Erythroblast (primary cell): ENCODE measurements around the gene COL16A1.

Experiments
- GATA1 ChIP-seq: IDR thresholded peaks from 2 replicates; pipeline ENCODE4 v1.6.1; 2011; ENCODE audit warnings: low read depth, mild to moderate bottlenecking, control low read depth, low read length, moderate library complexity
- POLR2A ChIP-seq: IDR thresholded peaks from 2 replicates; pipeline ENCODE4 v1.6.1; 2011; ENCODE audit warnings: mild to moderate bottlenecking, low read length

DNA sequence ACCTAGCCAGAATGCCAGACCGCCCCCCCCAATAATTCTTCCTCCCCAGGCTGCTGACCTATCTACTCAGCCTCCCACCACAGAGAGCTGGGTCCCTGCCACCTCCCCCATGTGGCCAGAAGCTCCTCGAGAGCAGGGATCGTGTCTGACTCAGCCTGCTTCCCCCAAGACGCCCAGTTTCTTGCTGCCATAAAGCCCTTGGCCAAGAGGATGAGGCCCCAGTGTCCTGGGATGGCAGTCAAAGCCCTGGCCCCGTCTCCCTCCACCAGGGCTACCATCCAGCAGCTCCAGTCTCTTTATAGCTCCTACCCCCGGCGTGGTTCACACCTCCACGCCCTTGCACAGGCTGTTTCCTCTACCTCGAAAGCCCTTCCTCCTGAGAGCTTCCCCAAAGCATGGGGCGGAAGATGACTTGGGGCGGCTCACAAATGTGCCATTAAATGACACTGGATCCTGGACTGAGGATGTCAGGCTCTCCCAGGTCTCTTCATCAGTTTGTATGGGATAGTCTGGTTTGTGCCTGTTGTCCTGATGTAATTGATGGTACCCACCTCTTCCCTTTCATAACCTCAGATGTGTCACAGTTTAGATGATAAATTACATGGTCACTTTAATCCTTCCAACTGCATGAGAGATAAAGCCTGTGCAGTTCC, 47.2 kb upstream of the COL16A1 start:
- no peak for TF ChIP-seq POLR2A
- no peak for TF ChIP-seq GATA1
